Loucy (cell line): Measurements from ENCODE around the gene DOCK3.

ENCODE experiments used
- H2AFZ ChIP-seq: fragments of 200-600 bp; sonication (generic); 2 replicates; pipeline ENCODE4 v1.6.0; 2016; ENCODE audit warnings: antibody characterized with exemption, mild to moderate bottlenecking, low read length, moderate library complexity
- H3F3A ChIP-seq: fragments of 200-600 bp; 2 replicates; pipeline ENCODE4 v1.6.0; 2016; ENCODE audit warnings: antibody characterized with exemption, low read depth, mild to moderate bottlenecking
- H3K27me3 ChIP-seq: fragments of 200-600 bp; sonication (generic); 2 replicates; pipeline ENCODE4 v1.6.1; 2014; ENCODE audit warnings: low read length, mild to moderate bottlenecking; ENCODE audit not compliant: insufficient read depth, poor library complexity, severe bottlenecking
- H3K36me3 ChIP-seq: fragments of 200-600 bp; sonication (generic); 2 replicates; pipeline ENCODE4 v1.6.1; 2016; ENCODE audit warnings: low read length; ENCODE audit not compliant: insufficient read depth
- H3K4me1 ChIP-seq: fragments of 200-600 bp; sonication (generic); 2 replicates; pipeline ENCODE4 v1.5.1; 2014; ENCODE audit warnings: low read length, mild to moderate bottlenecking; ENCODE audit not compliant: insufficient read depth, poor library complexity, severe bottlenecking
- H3K4me2 ChIP-seq: fragments of 200-600 bp; sonication (generic); 2 replicates; pipeline ENCODE4 v1.6.0; 2014; ENCODE audit warnings: antibody characterized with exemption, low read length, low read depth, mild to moderate bottlenecking; ENCODE audit not compliant: poor library complexity, severe bottlenecking
- H3K4me3 ChIP-seq: fragments of 200-600 bp; sonication (generic); 2 replicates; pipeline ENCODE4 v1.5.1; 2014; ENCODE audit warnings: low read length, mild to moderate bottlenecking, mixed read lengths; ENCODE audit not compliant: poor library complexity, severe bottlenecking
- H3K79me2 ChIP-seq: fragments of 200-600 bp; sonication (generic); 2 replicates; pipeline ENCODE4 v1.6.1; 2014; ENCODE audit warnings: low read length; ENCODE audit not compliant: insufficient read depth
- H3K9ac ChIP-seq: fragments of 200-600 bp; sonication (generic); 2 replicates; pipeline ENCODE4 v1.6.0; 2014; ENCODE audit warnings: mild to moderate bottlenecking, low read depth, low read length, moderate library complexity; ENCODE audit not compliant: poor library complexity, severe bottlenecking
- H3K9me2 ChIP-seq: fragments of 200-600 bp; sonication (generic); replicated peaks from 2 replicates; pipeline ENCODE4 v1.6.1; 2016; ENCODE audit warnings: low read depth, low read length, mixed read lengths
- H3K9me3 ChIP-seq: fragments of 200-600 bp; sonication (generic); 2 replicates; pipeline ENCODE4 v1.6.1; 2014; ENCODE audit warnings: mild to moderate bottlenecking, antibody characterized with exemption, low read length, low read depth; ENCODE audit not compliant: insufficient read depth
- H4K20me1 ChIP-seq: fragments of 200-600 bp; sonication (generic); 2 replicates; pipeline ENCODE4 v1.6.0; 2014; ENCODE audit warnings: antibody characterized with exemption, low read length, mild to moderate bottlenecking; ENCODE audit not compliant: insufficient read depth, poor library complexity, severe bottlenecking
- EZH2phosphoT487 ChIP-seq: fragments of 200-600 bp; IDR thresholded peaks from 2 replicates; pipeline ENCODE4 v1.6.1; 2018; ENCODE audit warnings: antibody characterized with exemption, mild to moderate bottlenecking, moderate library complexity, borderline replicate concordance
- TF ChIP-seq, protein P1 (sequence below): fragments of 200-600 bp; sonication (generic); conservative IDR thresholded peaks from 2 replicates; pipeline ENCODE4 v1.5.1; 2014; ENCODE audit warnings: mild to moderate bottlenecking, antibody characterized with exemption, low read length

The DOCK3 gene

GRCh38 chr3:51063053-51063452 is 388.3 kb downstream of the DOCK3 start:
- H3K36me3 ChIP-seq = no peaks in the 10 kb centered on the region
- no peaks in the 10 kb centered on the region for H4K20me1 ChIP-seq
- no peak overlapping the region for H3K4me2 ChIP-seq
- no peak overlapping the region for H3K4me3 ChIP-seq
- H3K9me3 ChIP-seq = no peaks in the 10 kb centered on the region
- no peaks in the 10 kb centered on the region for H3K27me3 ChIP-seq
- no peaks in the 10 kb centered on the region for H3K9me2 ChIP-seq
- no peak for TF ChIP-seq EZH2phosphoT487
- TF ChIP-seq, protein P1, sequence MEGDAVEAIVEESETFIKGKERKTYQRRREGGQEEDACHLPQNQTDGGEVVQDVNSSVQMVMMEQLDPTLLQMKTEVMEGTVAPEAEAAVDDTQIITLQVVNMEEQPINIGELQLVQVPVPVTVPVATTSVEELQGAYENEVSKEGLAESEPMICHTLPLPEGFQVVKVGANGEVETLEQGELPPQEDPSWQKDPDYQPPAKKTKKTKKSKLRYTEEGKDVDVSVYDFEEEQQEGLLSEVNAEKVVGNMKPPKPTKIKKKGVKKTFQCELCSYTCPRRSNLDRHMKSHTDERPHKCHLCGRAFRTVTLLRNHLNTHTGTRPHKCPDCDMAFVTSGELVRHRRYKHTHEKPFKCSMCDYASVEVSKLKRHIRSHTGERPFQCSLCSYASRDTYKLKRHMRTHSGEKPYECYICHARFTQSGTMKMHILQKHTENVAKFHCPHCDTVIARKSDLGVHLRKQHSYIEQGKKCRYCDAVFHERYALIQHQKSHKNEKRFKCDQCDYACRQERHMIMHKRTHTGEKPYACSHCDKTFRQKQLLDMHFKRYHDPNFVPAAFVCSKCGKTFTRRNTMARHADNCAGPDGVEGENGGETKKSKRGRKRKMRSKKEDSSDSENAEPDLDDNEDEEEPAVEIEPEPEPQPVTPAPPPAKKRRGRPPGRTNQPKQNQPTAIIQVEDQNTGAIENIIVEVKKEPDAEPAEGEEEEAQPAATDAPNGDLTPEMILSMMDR = no peak
- H2AFZ ChIP-seq = no peak overlapping the region
- no peaks in the 10 kb centered on the region for H3F3A ChIP-seq
- H3K79me2 ChIP-seq = no peaks in the 10 kb centered on the region
- no peaks in the 10 kb centered on the region for H3K4me1 ChIP-seq
- no peak overlapping the region for H3K9ac ChIP-seq

- no peaks in the 10 kb centered on the region for H3K79me2 ChIP-seq
- H2AFZ ChIP-seq = no peak overlapping the region
- no peaks in the 10 kb centered on the region for H3K9me3 ChIP-seq
- no peaks in the 10 kb centered on the region for H3K4me1 ChIP-seq
- no peaks in the 10 kb centered on the region for H3F3A ChIP-seq
- H3K9ac ChIP-seq = no peak overlapping the region
- no peaks in the 10 kb centered on the region for H3K9me2 ChIP-seq
- no peak overlapping the region for H3K4me3 ChIP-seq
- H3K27me3 ChIP-seq = no peaks in the 10 kb centered on the region
- no peak overlapping the region for H3K4me2 ChIP-seq
- no peaks in the 10 kb centered on the region for H3K36me3 ChIP-seq
- TF ChIP-seq, protein P1 = no peak
- TF ChIP-seq EZH2phosphoT487 = no peak
- H4K20me1 ChIP-seq = no peaks in the 10 kb centered on the region
Measured at GRCh38 chr3:51075221-51075775, 400.6 kb downstream of the DOCK3 start.

- H2AFZ ChIP-seq = no peak overlapping the region
- peaks cover 8% of the 10 kb centered on the region; the same call in 1 of the 2 replicates for H3K9me3 ChIP-seq
- TF ChIP-seq, protein P1 = no peak
- TF ChIP-seq EZH2phosphoT487 = no peak
- no peaks in the 10 kb centered on the region for H3K36me3 ChIP-seq
- no peaks in the 10 kb centered on the region for H3K79me2 ChIP-seq
- H3K4me3 ChIP-seq = no peak overlapping the region
- H3F3A ChIP-seq = no peaks in the 10 kb centered on the region
- H3K4me2 ChIP-seq = no peak overlapping the region
- H4K20me1 ChIP-seq = no peaks in the 10 kb centered on the region
- no peaks in the 10 kb centered on the region for H3K9me2 ChIP-seq
- H3K4me1 ChIP-seq = no peaks in the 10 kb centered on the region
- H3K9ac ChIP-seq = no peak overlapping the region
- H3K27me3 ChIP-seq = no peaks in the 10 kb centered on the region
Measured at GRCh38 chr3:51082363-51082762, 407.6 kb downstream of the DOCK3 start.
